IPS-NIHi7 (cell line): ENCODE measurements around the gene MYRIP.
"Not testable (repeated sequence)": the region's sequence is repeated elsewhere in the genome, so short reads cannot be mapped to it uniquely, and the experiment has no call there.

Experiments used
- DNase-seq: peaks from one replicate; pipeline ENCODE4 v3.0.0; 2012; ENCODE audit warnings: mixed read lengths; ENCODE audit errors: extremely low spot score

MYRIP gene

GRCh38 chr3:39809181-39809994, at the start of gene MYRIP:
Gene MYRIP, plus strand, starts transcription at chr3:39809609. Its CDS starts 91,208 bp downstream, at chr3:39900817.
- DNase-seq, result peak; percentile 94

- DNase-seq, result no peak
Observed at GRCh38 chr3:39760325-39760724, 49.1 kb upstream of the MYRIP start.

- no peak for DNase-seq
Observed at GRCh38 chr3:39762537-39763070, 46.8 kb upstream of the MYRIP start.

- no peak for DNase-seq
Observed at GRCh38 chr3:39763390-39763789, 46.0 kb upstream of the MYRIP start.

GRCh38 chr3:39765575-39765974, 43.8 kb upstream of the MYRIP start:
- DNase-seq, result no peak

- DNase-seq, result no peak
Observed at GRCh38 chr3:39766433-39766832, 43.0 kb upstream of the MYRIP start.

- DNase-seq, result not testable (repeated sequence)
Observed at GRCh38 chr3:39766909-39767308, 42.5 kb upstream of the MYRIP start.

GRCh38 chr3:39778168-39778567, 31.2 kb upstream of the MYRIP start:
- DNase-seq, result not testable (repeated sequence)

- no peak for DNase-seq
Observed at GRCh38 chr3:39779511-39780230, 29.7 kb upstream of the MYRIP start.

- no peak for DNase-seq
Observed at GRCh38 chr3:39780352-39780751, 29.1 kb upstream of the MYRIP start.

GRCh38 chr3:39781025-39781424, 28.4 kb upstream of the MYRIP start:
- DNase-seq, result no peak

- no peak for DNase-seq
Observed at GRCh38 chr3:39781632-39782031, 27.8 kb upstream of the MYRIP start.

- no peak for DNase-seq
Observed at GRCh38 chr3:39783680-39784079, 25.7 kb upstream of the MYRIP start.

- DNase-seq, result no peak
Observed at GRCh38 chr3:39784922-39785321, 24.5 kb upstream of the MYRIP start.

GRCh38 chr3:39788128-39788883, 21.1 kb upstream of the MYRIP start:
- DNase-seq, result no peak

GRCh38 chr3:39791603-39792002, 17.8 kb upstream of the MYRIP start:
- no peak for DNase-seq

- DNase-seq, result no peak
Observed at GRCh38 chr3:39794880-39795279, 14.5 kb upstream of the MYRIP start.

- no peak for DNase-seq
Observed at GRCh38 chr3:39801216-39801615, 8.2 kb upstream of the MYRIP start.

GRCh38 chr3:39802486-39802885, 6.9 kb upstream of the MYRIP start:
- not testable (repeated sequence) for DNase-seq

- DNase-seq, result no peak
Observed at GRCh38 chr3:39803956-39804355, 5.5 kb upstream of the MYRIP start.

- DNase-seq, result no peak
Observed at GRCh38 chr3:39804951-39805350, 4.5 kb upstream of the MYRIP start.

- no peak for DNase-seq
Observed at GRCh38 chr3:39805650-39806049, 3.8 kb upstream of the MYRIP start.
